Kidney capillary endothelial cell (primary cell): ENCODE data around the gene SRSF5.
"Not testable (repeated sequence)": the region's sequence is repeated elsewhere in the genome, so short reads cannot be mapped to it uniquely, and the experiment has no call there.

Experiments used
- DNase-seq: peaks from one replicate; pipeline ENCODE4 v3.0.0-alpha.2; 2018; ENCODE audit warnings: low spot score

Gene SRSF5

DNA sequence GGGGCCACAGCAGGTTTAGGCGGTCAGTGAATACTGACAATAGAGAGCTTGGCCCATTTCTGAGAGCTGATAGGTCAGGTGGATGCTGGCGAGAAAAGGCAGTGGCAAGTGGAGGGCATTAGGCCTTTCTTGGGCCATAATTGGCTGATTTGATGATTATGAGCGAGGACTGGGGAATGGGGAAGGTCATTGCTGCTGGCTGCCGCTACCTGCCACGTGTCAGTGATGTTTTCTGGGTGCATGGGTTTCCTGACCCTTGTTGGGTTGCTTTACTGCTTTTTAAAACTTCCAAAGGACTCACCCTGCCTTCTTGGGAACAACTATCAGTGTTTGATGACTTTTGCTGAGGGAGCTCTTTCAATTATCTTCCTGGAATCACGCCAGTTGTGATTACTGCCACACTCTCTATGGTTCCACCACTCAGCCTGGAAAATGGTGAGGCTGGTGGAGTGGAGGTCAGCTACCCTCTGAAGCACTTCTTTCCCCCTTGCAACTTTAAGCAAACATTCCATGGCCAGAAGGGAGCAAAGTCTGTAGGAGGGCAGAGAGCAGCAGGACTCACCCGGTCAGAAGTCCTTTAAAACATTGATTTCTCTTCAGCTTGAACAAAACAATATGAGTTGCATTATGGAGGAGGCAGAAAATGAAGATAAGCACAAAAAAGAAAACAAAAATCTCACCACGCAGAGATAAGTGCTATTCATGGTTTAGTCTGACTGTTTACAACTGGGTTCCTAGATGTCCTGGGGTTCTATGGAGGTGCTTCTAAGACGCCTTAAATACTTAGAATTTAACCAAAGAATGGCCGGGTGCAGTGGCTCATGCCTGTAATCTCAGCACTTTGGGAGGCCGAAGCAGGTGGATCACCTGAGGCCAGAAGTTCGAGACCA lies 42.2 kb downstream of the SRSF5 start:
- DNase-seq, result no peak

DNA sequence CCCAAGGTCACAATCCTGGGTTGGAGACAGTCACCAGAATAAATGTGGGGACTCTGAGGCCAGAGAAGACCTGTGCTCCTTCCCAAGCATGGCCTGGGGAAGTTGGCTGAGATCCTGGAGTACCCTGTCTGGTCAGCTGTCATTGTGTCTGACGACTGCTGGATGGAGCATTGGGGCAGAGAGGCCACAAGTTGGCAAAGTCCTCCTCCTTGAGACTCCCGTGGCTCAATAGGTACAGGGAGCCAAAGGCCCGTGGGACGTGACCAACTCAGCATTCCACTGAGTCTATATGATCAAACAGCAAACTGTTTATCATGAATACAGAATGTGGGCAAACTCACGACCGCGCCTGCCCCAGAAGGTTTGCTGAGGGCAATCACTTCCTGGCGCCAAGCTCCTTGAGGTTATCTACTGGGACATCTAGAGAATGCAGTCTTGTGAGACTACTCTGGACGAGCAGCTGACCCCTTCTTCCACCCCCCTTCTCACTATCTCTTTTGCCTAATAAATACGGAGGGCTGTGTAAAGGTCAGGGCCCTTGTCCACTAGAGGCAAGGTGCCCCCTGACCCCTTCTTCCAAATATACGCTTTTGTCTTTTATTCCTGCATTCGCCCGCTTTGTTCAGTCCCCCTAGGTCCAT lies 44.4 kb downstream of the SRSF5 start:
- DNase-seq, result no peak

DNA sequence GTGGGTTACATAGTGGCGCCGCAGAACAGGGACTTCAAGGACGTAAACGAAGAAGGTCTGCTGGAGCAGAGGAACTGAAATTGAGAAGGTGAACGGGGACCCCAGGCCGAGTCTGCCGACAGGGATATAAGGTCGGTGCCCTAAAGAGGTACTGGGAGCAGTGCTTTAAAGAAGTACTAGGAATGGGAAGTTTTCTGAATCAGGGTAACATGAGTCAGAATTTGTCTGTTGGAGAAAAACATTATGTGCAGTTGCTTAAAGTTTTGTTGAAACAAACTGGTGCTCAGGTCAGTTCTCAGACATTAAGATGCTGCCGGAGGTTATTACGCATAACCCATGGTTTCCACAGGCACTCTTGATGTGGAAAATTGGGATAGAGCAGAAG lies 44.9 kb downstream of the SRSF5 start:
- no peak for DNase-seq

DNA sequence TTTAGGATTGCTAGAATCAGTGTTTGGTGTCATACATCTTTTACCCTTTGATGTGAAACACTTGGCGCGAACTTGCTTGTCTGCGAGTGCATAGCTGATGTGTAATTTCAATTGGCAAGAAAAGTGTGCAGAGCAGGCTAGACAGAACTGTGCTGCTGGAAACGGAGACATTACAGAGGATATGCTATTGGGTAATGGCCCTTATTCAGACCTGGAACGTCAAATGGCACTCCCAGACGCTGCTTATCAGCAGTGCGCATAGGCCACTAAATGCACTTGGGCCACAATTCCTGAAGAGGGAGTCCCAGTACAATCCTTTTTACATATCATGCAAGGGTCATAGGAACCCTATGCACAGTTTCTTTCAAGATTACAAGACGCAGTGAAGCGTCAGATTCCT lies 45.8 kb downstream of the SRSF5 start:
- DNase-seq, result no peak

DNA sequence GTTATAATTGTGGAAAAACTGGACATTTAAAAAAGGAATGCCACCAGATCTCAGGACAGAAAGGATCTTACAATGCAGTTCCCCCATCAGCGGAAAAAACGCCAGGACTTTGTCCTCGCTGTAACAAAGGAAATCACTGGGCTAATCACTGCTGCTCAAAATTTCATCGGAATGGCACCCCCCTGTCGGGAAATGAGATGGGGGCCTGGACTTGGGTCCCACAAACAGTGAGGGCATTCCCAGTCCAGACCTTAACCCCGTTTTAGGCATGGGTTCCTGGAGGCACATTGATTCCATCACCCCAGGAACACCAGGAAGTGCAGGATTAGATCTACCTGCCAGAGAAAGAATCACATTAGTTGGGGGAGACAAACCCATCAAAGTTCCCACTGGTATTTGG lies 46.4 kb downstream of the SRSF5 start:
- DNase-seq, result not testable (repeated sequence)

DNA sequence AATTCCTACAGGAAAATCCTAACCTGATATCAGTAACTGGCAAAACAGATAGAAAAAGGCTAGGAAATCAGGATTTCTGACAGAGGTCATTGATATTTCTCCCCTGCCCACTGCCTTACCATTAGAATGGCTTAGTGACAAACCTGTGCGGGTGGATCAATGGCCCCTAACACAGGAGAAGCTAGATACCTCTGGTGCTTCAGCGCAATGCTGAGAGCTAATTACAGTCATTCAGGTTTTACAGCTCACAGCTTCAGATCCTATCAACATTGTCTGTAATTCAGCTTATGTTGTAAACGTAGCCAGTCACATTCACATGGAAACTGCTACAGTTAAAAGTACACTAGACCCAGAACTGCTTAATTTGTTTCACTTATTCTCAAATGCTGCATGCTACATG lies 47.5 kb downstream of the SRSF5 start:
- no peak for DNase-seq

DNA sequence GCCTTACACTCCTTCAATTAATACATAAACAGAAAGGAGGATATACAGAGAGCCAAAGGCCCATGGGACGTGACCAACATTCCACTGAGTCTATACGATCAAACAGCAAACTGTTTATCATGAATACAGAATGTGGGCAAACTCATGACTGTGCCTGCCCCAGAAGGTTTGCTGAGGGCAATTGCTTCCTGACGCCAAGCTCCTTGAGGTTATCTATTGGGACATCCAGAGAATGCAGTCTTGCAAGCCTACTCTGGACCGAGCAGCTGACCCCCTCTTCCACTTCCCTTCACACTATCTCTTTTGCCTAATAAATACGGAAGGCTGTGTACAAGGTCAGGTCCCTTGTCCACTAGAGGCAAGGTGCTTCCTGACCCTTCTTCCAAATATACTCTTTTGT lies 48.6 kb downstream of the SRSF5 start:
- DNase-seq, result no peak

DNA sequence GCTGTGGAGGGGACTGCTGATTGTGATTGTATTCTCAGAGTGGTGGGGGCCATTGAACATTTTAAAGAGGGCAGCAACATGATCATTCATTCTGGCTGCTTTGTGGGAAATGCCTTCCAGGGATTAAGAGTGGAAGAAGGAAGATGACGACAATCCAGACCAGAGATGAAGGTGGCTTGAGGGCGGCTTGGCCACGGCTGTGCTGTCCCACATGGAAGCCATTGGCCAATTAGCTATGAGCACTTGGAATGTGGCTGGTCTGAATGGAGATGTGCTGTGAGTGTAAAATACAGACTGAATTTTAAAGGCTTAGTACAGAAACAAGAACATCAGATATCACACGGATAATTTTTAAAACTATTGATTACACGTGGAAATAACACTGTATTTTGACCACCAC lies 49.3 kb downstream of the SRSF5 start:
- DNase-seq, result no peak

DNA sequence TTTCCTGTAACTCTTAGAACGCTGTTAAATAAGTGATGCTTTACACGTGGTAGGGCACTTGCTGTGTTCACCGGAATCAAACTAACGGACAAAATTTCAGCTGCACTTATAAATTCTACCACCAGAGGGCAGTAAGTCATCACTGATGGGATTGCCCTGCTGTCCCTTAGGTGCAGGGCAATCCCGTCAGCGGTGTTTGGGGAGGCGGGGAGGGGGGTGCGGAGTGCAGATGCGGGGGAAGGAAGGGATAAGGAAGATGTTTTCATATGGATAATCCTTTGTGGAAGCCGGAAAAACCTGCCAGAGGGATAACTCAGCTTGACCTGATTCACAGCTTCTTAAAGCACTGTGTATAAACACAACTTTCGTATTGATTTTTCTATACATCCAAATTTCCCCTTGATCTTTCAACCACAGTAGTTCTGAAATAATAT lies 51.8 kb downstream of the SRSF5 start:
- DNase-seq, result peak; percentile 65

DNA sequence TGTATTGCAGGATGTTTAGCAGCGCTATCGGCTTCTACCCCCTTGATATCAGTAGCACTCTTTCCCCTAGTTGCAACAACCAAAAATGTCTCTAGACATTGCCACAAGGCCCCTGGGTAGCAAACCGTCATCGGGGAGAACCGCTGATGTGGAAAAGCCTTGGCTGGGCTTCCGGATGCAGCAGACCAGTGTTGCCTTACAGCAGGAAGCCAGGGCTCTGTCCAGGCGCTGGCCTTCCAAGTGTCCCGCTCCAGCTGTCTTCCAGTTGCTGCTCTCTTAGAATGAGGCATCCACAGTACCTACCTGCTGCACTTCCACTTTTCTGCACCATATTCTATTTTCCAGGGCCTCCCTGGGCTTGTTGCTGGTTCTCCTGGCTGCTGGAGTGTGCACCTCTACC lies 52.7 kb downstream of the SRSF5 start:
- DNase-seq, result no peak

DNA sequence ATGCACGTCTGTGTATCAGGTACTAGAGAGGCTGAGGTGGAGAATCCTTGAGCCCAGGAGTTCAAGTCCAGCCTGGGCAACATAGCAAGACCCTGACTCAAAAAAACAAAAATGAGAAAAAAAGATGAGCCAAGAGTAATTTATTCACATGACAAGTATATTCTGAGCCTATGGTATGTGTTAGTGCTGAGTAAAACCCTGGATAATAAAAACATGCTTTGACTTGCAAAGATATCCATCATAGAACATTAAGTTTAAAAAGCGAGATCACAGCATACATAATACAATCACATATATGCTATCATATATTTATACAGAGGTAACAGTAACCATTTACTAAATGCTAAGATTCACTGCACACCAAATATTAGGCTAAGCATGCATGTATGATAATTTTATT lies 54.0 kb downstream of the SRSF5 start:
- DNase-seq, result no peak
